ELR (cell line): ENCODE measurements around the gene HVCN1.
A peak's percentile ranks its signal among the peaks of the same experiment; 100 is the strongest.

Experiments used
- DNase-seq: peaks from one replicate; pipeline ENCODE4 v3.0.0-alpha.2; 2015; ENCODE audit warnings: low read depth

HVCN1 gene

DNA sequence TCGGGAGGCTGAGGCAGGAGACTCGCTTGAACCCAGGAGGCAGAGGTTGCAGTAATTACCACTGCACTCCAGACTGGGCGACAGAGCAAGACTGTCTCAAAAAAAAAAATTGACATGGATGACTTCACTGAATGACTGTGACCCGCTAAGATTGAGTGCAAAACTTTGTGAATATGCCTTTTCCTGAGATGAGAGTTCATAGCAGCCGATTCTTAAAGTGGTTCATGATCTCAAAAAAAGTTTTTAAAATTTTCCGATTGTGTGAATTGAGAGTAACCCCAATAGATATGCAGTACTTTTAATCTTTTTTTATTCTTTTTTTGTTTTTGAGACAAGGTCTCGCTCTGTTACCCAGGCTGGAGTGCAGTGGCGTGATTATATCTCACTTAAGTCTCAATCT is 73.7 kb downstream of the HVCN1 start:
- DNase-seq = no peak

GRCh38 chr12:110613771-110614684 is 74.9 kb downstream of the HVCN1 start, which contains the start of gene TCTN1:
TSS of gene TCTN1 (plus strand) at chr12:110614129. CDS start at chr12:110614183, 54 bp downstream.
- peak; percentile 96 for DNase-seq

GRCh38 chr12:110613071-110613770 is 75.7 kb downstream of the HVCN1 start:
- no peak for DNase-seq

- DNase-seq = no peak
Measured at GRCh38 chr12:110606253-110606611, 82.7 kb downstream of the HVCN1 start.

DNA sequence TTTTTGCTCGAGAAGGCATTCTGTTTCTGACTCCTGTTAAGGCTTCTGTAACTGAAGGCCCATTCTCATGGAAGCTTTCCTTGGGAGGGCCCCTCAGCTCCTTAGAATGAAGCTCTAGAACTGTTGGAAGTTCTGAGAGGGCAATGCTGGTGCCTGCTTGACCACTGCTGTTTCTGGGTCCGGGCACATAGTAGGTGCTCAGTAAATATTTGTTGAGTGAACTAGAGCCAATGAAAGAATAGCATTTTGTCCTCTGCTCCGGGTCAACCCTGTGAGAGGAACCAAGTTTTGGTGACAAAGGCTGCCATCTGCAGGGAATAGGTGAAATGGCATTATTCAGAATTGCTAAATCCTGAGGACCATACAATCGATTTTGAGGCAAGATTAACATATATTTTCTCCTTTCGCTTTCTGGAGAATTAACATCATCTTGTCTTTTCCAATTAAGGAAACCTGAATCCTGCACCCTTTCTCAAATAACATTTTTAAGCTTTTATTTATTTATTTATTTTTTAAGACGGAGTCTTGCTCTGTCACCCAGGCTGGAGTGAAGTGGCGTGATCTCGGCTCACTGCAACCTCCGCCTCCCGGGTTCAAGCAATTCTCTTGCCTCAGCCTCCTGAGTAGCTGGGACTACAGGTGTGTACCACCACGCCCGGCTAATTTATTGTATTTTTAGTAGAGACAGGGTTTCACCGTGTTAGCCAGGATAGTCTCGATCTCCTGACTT is 86.7 kb downstream of the HVCN1 start:
- peak; percentile 78 for DNase-seq

- peak; percentile 77 for DNase-seq
Measured at GRCh38 chr12:110600254-110600653, 88.7 kb downstream of the HVCN1 start.

DNA sequence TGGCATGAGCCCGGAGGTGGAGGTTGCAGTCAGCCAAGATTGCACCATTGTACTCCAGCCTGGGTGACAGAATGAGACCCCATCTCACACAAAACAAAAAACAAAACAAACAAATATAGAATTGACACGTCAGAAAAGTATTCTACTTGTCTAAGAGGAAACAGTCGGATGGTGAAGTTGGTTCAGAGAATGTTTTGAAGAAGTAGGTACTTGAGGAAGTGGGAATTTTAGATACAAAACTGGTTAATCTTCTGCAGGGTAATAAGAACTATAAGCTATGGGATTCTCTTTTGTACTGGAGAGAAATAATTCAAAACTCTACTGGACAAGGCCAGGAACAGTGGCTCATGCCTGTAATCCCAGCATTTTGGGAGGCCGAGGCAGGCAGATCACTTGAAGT is 89.6 kb downstream of the HVCN1 start:
- DNase-seq = no peak
